A549 treated with AZD9567 at 1 μM for 4 hours (cell line): ENCODE results near the gene VN1R2. TPM values are rescaled to one million over a fixed set of nuclear protein-coding genes. Genes with fewer than 3 reads are reported as not detected.

Experiments
- total RNA-seq: library from RNA; stranded (reverse); fragments of 200-300 nt; extraction: Qiagen RNA extraction; gene quantifications from 5 replicates; pipeline ENCODE4 v1.2.3, GENCODE V29; 2022; ENCODE audit not compliant: insufficient read depth

The VN1R2 gene
- not detected in 5 replicates for total RNA-seq

DNA sequence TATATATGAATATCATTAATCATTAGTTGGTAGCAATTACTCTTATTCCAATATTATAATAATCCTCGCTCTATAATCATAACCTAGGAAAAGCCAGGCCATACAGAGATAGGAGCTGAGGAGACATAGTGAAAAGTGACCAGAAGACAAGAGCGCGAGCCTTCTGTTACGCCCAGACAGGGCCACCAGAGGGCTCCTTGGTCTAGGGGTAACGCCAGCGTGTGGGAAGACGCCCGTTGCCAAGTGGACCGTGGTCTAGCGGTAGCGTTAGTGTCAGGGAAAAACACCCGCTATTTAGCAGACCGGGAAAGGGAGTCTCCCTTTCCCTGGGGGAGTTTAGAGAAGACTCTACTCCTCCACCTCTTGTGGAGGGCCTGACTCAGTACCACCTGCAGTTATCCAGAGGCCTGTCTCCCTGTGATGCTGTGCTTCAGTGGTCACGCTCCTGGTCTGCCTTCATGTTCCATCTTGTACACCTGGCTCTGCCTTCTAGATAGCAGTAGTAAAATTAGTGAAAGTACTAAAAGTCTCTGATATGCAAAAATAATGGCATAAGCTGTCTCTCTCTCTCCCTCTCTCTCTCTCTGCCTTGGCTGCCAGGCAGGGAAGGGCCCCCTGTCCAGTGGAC, at the start of gene VN1R2:
Gene VN1R2 (plus strand): TSS at position 578 of the 628 bp plus-strand sequence. CDS start 84 bp downstream, outside the sequence.

DNA sequence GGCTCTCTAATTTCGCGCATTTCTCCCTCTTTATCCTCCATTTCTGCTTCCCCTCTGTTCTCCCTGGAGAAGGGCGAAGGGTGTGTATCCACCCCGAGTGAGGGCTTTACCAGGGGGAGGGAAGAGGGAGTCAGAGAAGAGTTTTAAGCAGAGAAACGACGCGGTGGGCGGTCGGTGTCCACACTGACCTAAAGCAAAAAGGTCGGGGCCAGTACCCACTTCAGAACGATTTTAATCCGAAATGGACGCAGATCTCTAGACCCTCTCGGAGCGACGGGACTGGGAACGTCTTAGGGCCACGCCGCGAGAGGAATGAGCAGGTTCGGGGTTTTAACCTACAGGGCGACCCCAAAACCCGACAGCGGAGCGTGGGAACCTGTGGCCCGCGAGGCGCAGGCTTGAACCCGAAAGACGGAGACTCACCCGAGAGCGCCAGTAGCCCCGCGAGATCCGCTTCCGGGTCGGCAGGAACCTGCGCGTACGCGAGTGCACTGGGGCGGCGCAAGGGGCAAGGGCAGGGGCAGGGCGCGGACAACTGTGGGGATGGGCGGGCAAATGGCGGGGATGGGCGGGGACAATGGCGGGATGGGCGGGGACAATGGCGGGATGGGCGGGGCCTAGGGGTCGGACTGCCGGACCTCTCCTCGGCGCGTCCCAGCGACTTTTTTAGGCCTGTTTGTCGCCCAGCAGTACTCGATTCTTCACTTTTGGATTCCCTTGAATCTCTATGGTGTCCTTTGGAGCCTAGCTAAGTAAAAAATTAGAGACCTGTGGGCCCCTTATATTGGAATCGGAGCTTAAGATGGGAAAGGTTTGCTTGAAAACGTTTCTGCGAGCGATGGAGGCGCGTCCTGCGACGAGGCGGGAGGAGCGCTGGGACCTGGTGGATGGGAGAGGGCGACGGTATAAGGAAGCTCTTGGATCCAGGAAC, 3.4 kb upstream of the VN1R2 start, which contains the start of gene ZNF677:
Gene ZNF677 (minus strand): TSS at position 463 of the 931 bp plus-strand sequence. CDS start 3,323 bp downstream, outside the sequence.

GRCh38 chr19:53267623-53268022, 9.5 kb downstream of the VN1R2 start, which contains the start of gene VN1R4:
TSS of gene VN1R4 (minus strand) at chr19:53267723. CDS start at chr19:53267665, 58 bp downstream.

Other genes with a start within 250 kb of the VN1R2 start
- gene ERVV-1, start 244.4 kb upstream of the VN1R2 start, total RNA-seq: not detected in 5 replicates
- not detected in 5 replicates for gene ERVV-2, start 213.6 kb upstream of the VN1R2 start, total RNA-seq
- gene ZNF160, start 154.9 kb upstream of the VN1R2 start, total RNA-seq: 7.8 to 9.6 TPM (median 8.9 TPM) in 5 replicates
- not detected in 5 replicates for gene ZNF415, start 125.4 kb upstream of the VN1R2 start, total RNA-seq
- 0.20 TPM in 1 of 5 replicates, not detected in the others for gene ZNF347, start 99.2 kb upstream of the VN1R2 start, total RNA-seq
- gene ZNF665, start 64.9 kb upstream of the VN1R2 start, total RNA-seq: not detected in 5 replicates
- not detected in 5 replicates for gene ZNF677, start 3.4 kb upstream of the VN1R2 start, total RNA-seq
- not detected in 5 replicates for gene VN1R4, start 9.4 kb downstream of the VN1R2 start, total RNA-seq
- gene ZNF845, start 75.5 kb downstream of the VN1R2 start, total RNA-seq: 3.0 to 4.7 TPM (median 3.5 TPM) in 5 replicates
- 0.16 to 0.35 TPM (median 0.26 TPM) in 4 of 5 replicates, not detected in the other for gene ZNF525, start 107.4 kb downstream of the VN1R2 start, total RNA-seq
- 3.6 to 4.2 TPM (median 4.0 TPM) in 5 replicates for gene ZNF765, start 136.9 kb downstream of the VN1R2 start, total RNA-seq
- 7.7 to 9.6 TPM (median 8.6 TPM) in 5 replicates for gene ZNF761, start 173.7 kb downstream of the VN1R2 start, total RNA-seq
- gene ZNF813, start 209.4 kb downstream of the VN1R2 start, total RNA-seq: 0.14 to 0.20 TPM (median 0.17 TPM) in 4 of 5 replicates, not detected in the other